A673 (cell line): ENCODE results near the gene ADGRL2.
A peak's percentile ranks its signal among the peaks of the same experiment; 100 is the strongest.

Experiments
- CTCF ChIP-seq: fragments of 300-800, 200-600 bp; sonication (generic); conservative IDR thresholded peaks from 2 replicates; pipeline ENCODE4 v1.5.1; 2017; ENCODE audit warnings: low read depth, mild to moderate bottlenecking, antibody characterized with exemption, low read length, moderate library complexity, mixed read lengths
- EZH2 ChIP-seq: fragments of 200-600 bp; sonication (generic); IDR thresholded peaks from 2 replicates; pipeline ENCODE4 v1.6.1; 2017; ENCODE audit warnings: borderline replicate concordance, low read depth, mild to moderate bottlenecking, mixed read lengths, antibody characterized with exemption, low read length; ENCODE audit not compliant: poor library complexity, severe bottlenecking

GRCh38 chr1:81802707-81803430, 2.1 kb downstream of the ADGRL2 start:
- TF ChIP-seq CTCF (peak; percentile 24; the same call in 1 of the 2 replicates), EZH2 (peak; percentile 80)
